DND-41 (cell line): ENCODE measurements around the gene CSF3.
"Not testable (repeated sequence)": the region's sequence is repeated elsewhere in the genome, so short reads cannot be mapped to it uniquely, and the experiment has no call there.

Experiments used
- CTCF ChIP-seq: IDR thresholded peaks from 2 replicates; pipeline ENCODE4 v1.5.1; 2012; ENCODE audit warnings: borderline replicate concordance, low read length, moderate library complexity, mild to moderate bottlenecking; ENCODE audit not compliant: poor library complexity, severe bottlenecking; ENCODE audit errors: extremely low read depth
- EZH2 ChIP-seq: IDR thresholded peaks from 3 replicates; pipeline ENCODE4 v1.6.1; 2012; ENCODE audit warnings: borderline replicate concordance, low read depth, mild to moderate bottlenecking, moderate library complexity, low read length, inconsistent platforms; ENCODE audit not compliant: severe bottlenecking

- not testable (repeated sequence) for TF ChIP-seq CTCF, EZH2
Measured at GRCh38 chr17:40012017-40012647, 3.1 kb upstream of the CSF3 start.
